ENCODE results near the gene DIPK1B. TPM values are rescaled to one million over a fixed set of nuclear protein-coding genes. Genes with fewer than 3 reads are reported as not detected.

DIPK1B gene
- total RNA-seq, 1 donor from 2014 or later: 2.2 TPM

DNA sequence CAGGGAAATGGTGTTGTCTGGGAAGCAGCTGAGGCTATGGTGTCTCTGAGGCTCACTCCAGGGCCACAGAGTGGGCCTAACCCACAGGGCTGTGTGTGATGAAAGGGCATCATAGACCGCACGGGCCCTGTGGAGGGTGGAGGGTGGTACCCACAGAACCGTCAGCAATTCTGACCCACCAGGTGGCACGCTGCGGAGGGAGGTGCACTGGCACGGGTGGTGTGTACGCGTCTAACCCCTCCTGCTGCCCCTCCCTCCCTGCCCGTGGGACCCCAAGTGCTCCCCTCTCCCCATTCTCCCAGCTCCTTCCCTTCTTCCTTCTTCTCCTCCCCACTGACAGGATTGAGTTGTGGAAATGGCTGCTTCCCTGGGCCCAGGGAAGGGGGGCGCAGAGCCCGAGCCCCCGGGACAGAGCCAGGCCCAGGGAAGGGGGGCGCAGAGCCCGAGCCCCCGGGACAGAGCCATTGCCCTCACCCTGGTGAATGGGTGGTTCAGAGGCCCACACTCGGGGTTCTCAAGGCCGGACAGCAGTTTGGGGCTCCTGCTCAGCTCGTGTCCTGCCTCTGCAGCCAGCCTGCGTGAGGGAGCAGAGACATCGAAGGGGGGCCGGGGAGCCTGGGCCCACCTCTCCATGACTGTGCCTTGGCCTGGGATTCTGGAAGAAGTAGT lies 23.6 kb downstream of the DIPK1B start:
- ChIA-PET POLR2A (interaction anchor here (0.6 to 1.5 kb wide), 3 partner anchors 8 to 95 kb away, joined by 5 to 7 read pairs (median 6); no protein-coding TSS in a partner anchor), CTCF (no interaction called here)
- no peak for TF ChIP-seq CTCF (IDR thresholded peaks at IDR 0.05)
- peak overlapping the region; percentile 56 for H3K27ac Mint-ChIP-seq
- intact Hi-C loops (cut with micrococcal nuclease): no loop called here
- ATAC-seq (ENCODE audit: low read depth) (no peak), DNase-seq (no peak)
- H3K36me3 Mint-ChIP-seq (ENCODE audit: low read depth): peaks cover 20% of the 10 kb centered on the region
- no peaks in the 10 kb centered on the region for H3K9me3 Mint-ChIP-seq
- no peak overlapping the region for H3K4me3 Mint-ChIP-seq
- H3K4me1 Mint-ChIP-seq: peaks cover 19% of the 10 kb centered on the region
- no peaks in the 10 kb centered on the region for H3K27me3 Mint-ChIP-seq

DNA sequence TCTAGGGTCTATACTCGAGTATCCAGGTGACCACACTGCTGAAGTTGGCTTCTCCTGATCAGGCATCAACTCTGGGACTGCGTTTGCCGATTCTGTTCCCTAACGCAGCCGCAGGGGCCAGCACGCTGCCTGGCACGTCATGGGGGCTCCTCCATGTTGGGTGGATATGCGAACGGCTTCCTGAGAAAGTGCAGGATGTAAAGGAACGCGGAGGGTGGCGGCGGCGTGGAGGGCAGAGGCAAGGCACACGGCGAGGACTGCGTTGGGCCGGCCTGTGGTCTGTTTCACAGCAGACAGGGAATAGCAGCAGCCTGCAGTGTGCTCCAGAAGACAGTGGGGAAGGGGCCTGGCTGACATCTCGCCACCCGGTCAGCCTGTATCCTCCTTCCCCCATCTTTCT lies 26.6 kb downstream of the DIPK1B start:
- no peak for DNase-seq
- H3K4me3 Mint-ChIP-seq: no peak overlapping the region
- H3K4me1 Mint-ChIP-seq: peaks cover 41% of the 10 kb centered on the region
- ChIA-PET POLR2A (interaction anchor here (1.6 to 1.7 kb wide), 2 partner anchors 9 to 11 kb away, joined by 7 to 8 read pairs; no protein-coding TSS in a partner anchor), CTCF (no interaction called here)
- peaks cover 20% of the 10 kb centered on the region for H3K36me3 Mint-ChIP-seq (ENCODE audit: low read depth)
- H3K9me3 Mint-ChIP-seq: no peaks in the 10 kb centered on the region
- TF ChIP-seq CTCF (IDR thresholded peaks at IDR 0.05): no peak
- no peaks in the 10 kb centered on the region for H3K27me3 Mint-ChIP-seq
- ATAC-seq (ENCODE audit: low read depth): no peak
- H3K27ac Mint-ChIP-seq: no peak overlapping the region
- intact Hi-C loops (cut with micrococcal nuclease): no loop called here

DNA sequence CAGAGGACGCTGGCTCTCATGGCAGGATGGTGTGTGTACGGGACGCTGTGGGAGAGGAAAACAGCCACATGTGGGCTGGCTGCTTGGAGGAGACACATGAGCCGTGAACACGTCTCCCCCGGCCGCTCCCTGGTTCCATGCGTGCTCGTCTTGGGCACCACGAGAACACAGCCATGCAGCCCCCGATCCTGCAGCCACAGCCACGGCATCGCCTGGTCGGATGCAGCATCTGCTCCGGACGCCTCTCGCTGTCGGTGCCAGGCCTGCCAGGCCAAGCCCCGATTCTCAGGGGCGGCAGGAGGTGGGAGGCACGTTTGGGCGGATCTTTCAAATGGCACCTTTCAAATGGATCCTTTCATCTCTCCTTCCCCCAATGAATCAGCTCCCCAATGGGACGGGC lies 27.1 kb downstream of the DIPK1B start:
- Mint-ChIP-seq H3K4me1 (peaks cover 42% of the 10 kb centered on the region), H3K36me3 (ENCODE audit: low read depth) (peaks cover 20% of the 10 kb centered on the region), H3K27ac (no peak overlapping the region), H3K27me3 (no peaks in the 10 kb centered on the region), H3K9me3 (no peaks in the 10 kb centered on the region), H3K4me3 (no peak overlapping the region)
- no peak for DNase-seq
- TF ChIP-seq CTCF (IDR thresholded peaks at IDR 0.05): no peak
- intact Hi-C loops (cut with micrococcal nuclease): no loop called here
- no peak for ATAC-seq (ENCODE audit: low read depth)
- CTCF ChIA-PET: no interaction called here
- POLR2A ChIA-PET: interaction anchor here (4.4 kb wide), 1 partner anchor 11 kb away, joined by 86 read pairs; no protein-coding TSS in a partner anchor

DNA sequence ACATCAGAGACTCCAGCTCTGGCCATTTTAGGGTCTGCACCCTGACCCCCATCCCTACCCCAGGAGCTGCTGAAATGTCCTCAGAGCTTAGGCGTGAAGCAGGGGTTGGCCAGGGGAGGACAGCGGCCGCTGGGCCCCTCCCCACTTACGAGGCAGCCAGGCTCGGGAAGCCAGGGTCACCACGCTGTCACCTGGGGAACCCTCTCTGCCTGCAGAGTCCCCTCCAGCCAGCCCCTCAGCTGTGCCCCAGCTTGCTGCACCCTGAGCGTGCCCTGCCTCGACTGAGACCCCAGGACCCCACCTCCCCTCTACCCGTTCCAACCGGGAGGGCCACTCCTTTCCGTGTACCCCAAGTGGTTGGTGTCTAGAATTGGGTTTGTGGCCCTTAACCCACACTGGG lies 27.7 kb downstream of the DIPK1B start:
- CTCF ChIA-PET: no interaction called here
- Mint-ChIP-seq H3K27ac (no peak overlapping the region), H3K36me3 (ENCODE audit: low read depth) (peaks cover 20% of the 10 kb centered on the region), H3K4me3 (peak overlapping the region; percentile 58), H3K9me3 (no peaks in the 10 kb centered on the region), H3K4me1 (peaks cover 45% of the 10 kb centered on the region), H3K27me3 (no peaks in the 10 kb centered on the region)
- no peak for DNase-seq
- intact Hi-C loops (cut with micrococcal nuclease): no loop called here
- no peak for TF ChIP-seq CTCF (IDR thresholded peaks at IDR 0.05)
- no peak for ATAC-seq (ENCODE audit: low read depth)
- POLR2A ChIA-PET: interaction anchor here (4.4 kb wide), 1 partner anchor 11 kb away, joined by 86 read pairs; no protein-coding TSS in a partner anchor

DNA sequence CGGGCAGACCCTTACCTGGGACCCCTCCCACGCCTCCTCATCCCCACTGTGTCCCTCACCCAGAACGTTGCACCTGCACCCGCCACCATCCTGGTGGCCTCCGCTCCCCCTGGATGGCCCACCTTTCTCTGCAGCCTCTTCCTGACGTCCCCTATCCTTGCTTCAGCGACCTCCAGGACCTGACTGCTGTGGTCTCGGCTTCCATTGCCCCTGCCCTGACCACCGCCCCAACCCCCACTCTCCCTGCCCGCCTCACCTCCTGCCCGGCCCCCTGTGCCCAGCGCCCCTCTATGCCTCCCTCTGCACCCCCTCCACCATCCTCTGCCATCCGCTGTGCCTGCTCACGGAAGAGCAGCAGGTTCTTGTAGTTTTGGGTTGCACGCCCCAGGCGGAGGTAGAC lies 28.1 kb downstream of the DIPK1B start:
- Mint-ChIP-seq H3K4me1 (peaks cover 46% of the 10 kb centered on the region), H3K27me3 (no peaks in the 10 kb centered on the region), H3K27ac (no peak overlapping the region), H3K4me3 (peak overlapping the region; percentile 58), H3K9me3 (no peaks in the 10 kb centered on the region), H3K36me3 (ENCODE audit: low read depth) (peaks cover 20% of the 10 kb centered on the region)
- ChIA-PET CTCF (no interaction called here), POLR2A (interaction anchor here (1.9 to 4.4 kb wide), 4 partner anchors 10 to 346 kb away, joined by 5 to 86 read pairs (median 12); partner anchors contain the start of gene MAN1B1)
- no peak for TF ChIP-seq CTCF (IDR thresholded peaks at IDR 0.05)
- ATAC-seq (ENCODE audit: low read depth): no peak
- intact Hi-C loops (cut with micrococcal nuclease): no loop called here
- no peak for DNase-seq
